Measurements from ENCODE around the gene EXOC4.
"Not testable (repeated sequence)": the region's sequence is repeated elsewhere in the genome, so short reads cannot be mapped to it uniquely, and the experiment has no call there.

GRCh38 chr7:133321366-133321765, 68.5 kb downstream of the EXOC4 start:
- TF ChIP-seq CTCF, POLR2A (IDR thresholded peaks at IDR 0.05): not testable (repeated sequence)
